BE2C (cell line): ENCODE results near the gene CDC37L1.
A peak's percentile ranks its signal among the peaks of the same experiment; 100 is the strongest.

Source experiments
- DNase-seq: peaks from one replicate; pipeline ENCODE4 v3.0.0-alpha.2; 2020
- H3K27me3 ChIP-seq: fragments of 250-450 bp; sonication (Bioruptor Pico); 2 replicates; pipeline ENCODE4 v1.5.1; 2020; ENCODE audit warnings: mild to moderate bottlenecking
- H3K36me3 ChIP-seq: fragments of 250-450 bp; sonication (Bioruptor Pico); 2 replicates; pipeline ENCODE4 v1.5.1; 2020; ENCODE audit warnings: mild to moderate bottlenecking
- H3K4me1 ChIP-seq: fragments of 250-450 bp; sonication (Bioruptor Pico); 2 replicates; pipeline ENCODE4 v1.5.1; 2020
- H3K4me3 ChIP-seq: 2 replicates; pipeline ENCODE4 v1.5.1; 2011; ENCODE audit warnings: low read depth, low read length
- H3K9me3 ChIP-seq: fragments of 250-450 bp; sonication (Bioruptor Pico); 2 replicates; pipeline ENCODE4 v1.5.1; 2020
- CTCF ChIP-seq: IDR thresholded peaks from 2 replicates; pipeline ENCODE4 v1.5.1; 2012; ENCODE audit warnings: mild to moderate bottlenecking, low read depth, low read length

CDC37L1 gene

DNA sequence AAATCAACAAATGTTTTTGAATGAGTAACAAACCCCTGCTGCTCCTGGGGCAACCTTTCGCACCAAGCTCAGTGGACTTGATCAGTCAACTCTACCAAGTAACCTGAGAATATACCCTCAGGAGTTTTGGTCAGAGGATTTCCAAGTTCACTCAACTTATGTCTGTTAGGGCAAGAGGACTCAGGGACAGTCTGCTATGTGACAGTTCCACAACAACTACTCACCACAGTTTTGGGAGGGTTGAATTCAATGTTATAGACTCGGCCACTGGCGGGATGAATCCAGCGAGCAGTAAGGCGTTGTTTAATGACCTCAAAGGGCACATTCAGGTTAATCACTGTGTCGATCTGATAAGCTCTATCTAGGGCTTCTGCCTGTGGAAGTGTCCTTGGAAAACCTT is 39.5 kb downstream of the CDC37L1 start:
- Histone ChIP-seq H3K9me3 (no peaks in the 10 kb centered on the region), H3K4me3 (no peak overlapping the region), H3K4me1 (no peaks in the 10 kb centered on the region), H3K27me3 (no peaks in the 10 kb centered on the region), H3K36me3 (peaks cover 28% of the 10 kb centered on the region)
- no peak for TF ChIP-seq CTCF
- DNase-seq = no peak

- DNase-seq = no peak
- Histone ChIP-seq H3K4me1 (no peaks in the 10 kb centered on the region), H3K9me3 (no peaks in the 10 kb centered on the region), H3K4me3 (no peak overlapping the region), H3K27me3 (no peaks in the 10 kb centered on the region), H3K36me3 (peaks cover 27% of the 10 kb centered on the region)
- TF ChIP-seq CTCF = no peak
Measured at GRCh38 chr9:4721736-4722135, 42.4 kb downstream of the CDC37L1 start.

- Histone ChIP-seq H3K4me3 (no peak overlapping the region), H3K27me3 (no peaks in the 10 kb centered on the region), H3K9me3 (no peaks in the 10 kb centered on the region), H3K4me1 (no peaks in the 10 kb centered on the region), H3K36me3 (peaks cover 8% of the 10 kb centered on the region)
- no peak for DNase-seq
- TF ChIP-seq CTCF = no peak
Measured at GRCh38 chr9:4725706-4726442, 46.5 kb downstream of the CDC37L1 start.

GRCh38 chr9:4727593-4727992 is 48.2 kb downstream of the CDC37L1 start:
- Histone ChIP-seq H3K4me1 (no peaks in the 10 kb centered on the region), H3K27me3 (no peaks in the 10 kb centered on the region), H3K4me3 (no peak overlapping the region), H3K36me3 (peaks cover 7% of the 10 kb centered on the region), H3K9me3 (no peaks in the 10 kb centered on the region)
- TF ChIP-seq CTCF = no peak
- DNase-seq = no peak

DNA sequence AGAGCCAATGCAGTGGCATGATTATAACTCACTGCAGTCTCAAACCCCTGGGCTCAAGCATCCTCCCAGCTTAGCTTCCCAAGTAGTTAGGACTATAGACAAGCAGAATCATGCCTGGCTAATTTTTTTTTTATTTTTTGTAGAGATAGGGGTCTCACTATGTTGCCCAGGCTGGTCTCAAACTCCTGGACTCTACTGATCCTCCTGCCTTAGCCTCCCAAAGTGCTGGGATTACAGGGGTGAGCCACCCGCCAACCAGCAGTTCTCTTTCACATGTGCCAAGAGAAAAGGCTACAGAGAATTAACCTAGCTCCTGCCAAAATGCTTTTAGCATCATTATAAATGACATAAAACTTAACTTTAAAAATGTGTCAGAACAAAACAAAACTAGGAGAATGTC is 53.5 kb downstream of the CDC37L1 start:
- no peaks in the 10 kb centered on the region for H3K36me3 ChIP-seq
- no peaks in the 10 kb centered on the region for H3K9me3 ChIP-seq
- no peak for TF ChIP-seq CTCF
- no peaks in the 10 kb centered on the region for H3K4me1 ChIP-seq
- H3K27me3 ChIP-seq = no peaks in the 10 kb centered on the region
- no peak overlapping the region for H3K4me3 ChIP-seq
- no peak for DNase-seq

DNA sequence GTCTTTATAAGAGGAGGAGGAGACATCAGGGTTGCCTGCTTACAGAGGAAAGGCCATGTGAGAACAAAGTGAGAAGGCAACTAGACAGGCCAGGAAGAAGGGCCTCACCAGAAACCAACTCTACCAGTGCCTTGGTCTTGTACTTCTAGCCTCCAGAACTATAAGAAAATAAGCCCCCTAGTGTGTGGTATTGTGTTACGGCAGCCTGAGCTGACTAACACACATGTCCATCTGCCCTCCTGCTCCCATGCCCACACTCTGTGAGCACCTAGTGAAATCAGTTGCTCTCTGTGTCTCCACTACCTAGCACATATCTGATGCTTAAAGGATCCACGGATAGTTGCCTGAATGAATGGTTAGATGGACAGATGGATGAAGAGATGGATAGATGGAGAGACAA is 54.8 kb downstream of the CDC37L1 start:
- no peaks in the 10 kb centered on the region for H3K27me3 ChIP-seq
- no peak for DNase-seq
- TF ChIP-seq CTCF = peak; percentile 18; the same call in 1 of the 2 replicates
- H3K4me1 ChIP-seq = peaks cover 4% of the 10 kb centered on the region
- H3K36me3 ChIP-seq = no peaks in the 10 kb centered on the region
- H3K4me3 ChIP-seq = no peak overlapping the region
- H3K9me3 ChIP-seq = no peaks in the 10 kb centered on the region
